ENCODE data around the gene SMARCD3.

The SMARCD3 gene

DNA sequence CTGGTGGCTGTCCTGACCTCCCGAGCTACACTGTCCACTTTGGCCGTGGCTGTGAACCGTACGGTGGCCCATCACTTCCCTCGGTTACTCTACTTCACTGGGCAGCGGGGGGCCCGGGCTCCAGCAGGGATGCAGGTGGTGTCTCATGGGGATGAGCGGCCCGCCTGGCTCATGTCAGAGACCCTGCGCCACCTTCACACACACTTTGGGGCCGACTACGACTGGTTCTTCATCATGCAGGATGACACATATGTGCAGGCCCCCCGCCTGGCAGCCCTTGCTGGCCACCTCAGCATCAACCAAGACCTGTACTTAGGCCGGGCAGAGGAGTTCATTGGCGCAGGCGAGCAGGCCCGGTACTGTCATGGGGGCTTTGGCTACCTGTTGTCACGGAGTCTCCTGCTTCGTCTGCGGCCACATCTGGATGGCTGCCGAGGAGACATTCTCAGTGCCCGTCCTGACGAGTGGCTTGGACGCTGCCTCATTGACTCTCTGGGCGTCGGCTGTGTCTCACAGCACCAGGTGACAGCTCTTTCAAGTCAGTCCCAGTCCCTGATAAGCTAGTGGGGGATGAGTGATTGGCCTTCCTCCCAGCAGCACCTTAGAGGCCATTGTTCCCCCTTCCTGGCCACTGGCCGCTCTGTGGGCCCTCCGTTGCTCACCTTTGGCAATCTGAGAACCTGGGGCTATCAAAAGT is 13.3 kb downstream of the SMARCD3 start:
- no peak for DNase-seq

DNA sequence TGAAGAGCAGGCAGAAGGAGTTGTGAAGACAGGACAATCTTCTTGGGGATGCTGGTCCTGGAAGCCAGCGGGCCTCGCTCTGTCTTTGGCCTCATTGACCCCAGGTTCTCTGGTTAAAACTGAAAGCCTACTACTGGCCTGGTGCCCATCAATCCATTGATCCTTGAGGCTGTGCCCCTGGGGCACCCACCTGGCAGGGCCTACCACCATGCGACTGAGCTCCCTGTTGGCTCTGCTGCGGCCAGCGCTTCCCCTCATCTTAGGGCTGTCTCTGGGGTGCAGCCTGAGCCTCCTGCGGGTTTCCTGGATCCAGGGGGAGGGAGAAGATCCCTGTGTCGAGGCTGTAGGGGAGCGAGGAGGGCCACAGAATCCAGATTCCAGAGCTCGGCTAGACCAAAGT is 14.7 kb downstream of the SMARCD3 start:
- no peak for DNase-seq

DNA sequence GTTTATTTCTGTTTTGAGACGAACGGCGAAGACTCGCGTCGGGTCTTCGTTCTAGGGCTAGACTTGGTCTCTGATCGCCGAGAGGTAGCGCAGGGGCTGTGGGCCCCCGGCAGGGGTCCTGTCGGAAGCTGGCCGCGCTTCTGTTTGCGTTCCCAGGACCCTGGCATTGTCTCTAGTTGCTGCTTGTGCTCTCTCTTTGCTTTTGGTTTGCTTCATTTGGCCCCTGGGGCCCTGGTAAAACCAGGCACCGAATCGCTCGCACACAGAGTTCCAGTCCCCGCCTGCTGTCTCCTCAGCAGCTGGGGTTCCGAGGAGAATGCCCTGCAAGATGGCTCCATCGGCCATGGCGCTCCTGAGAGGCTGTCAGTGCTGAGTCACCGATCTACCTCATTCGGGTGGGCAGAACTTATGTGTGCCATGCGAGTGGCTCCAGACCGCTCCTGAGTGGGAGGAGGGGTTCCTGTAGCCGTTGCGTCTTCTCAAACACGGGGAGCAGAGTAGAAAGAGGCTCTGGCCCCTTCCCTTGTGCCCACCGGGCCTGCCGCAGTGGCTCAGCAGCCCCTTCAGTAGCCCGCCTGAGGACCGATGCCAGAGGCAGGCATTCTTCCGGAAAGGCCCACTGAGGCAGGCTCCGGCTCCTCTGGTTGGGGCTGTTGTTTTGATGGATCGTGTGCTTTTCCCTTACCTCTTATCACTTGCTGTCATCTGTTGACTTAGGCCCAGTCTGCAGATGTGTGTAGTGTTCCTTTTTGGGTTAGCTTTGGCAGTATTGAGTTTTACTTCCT is 15.4 kb downstream of the SMARCD3 start:
- DNase-seq: peak; percentile 67

DNA sequence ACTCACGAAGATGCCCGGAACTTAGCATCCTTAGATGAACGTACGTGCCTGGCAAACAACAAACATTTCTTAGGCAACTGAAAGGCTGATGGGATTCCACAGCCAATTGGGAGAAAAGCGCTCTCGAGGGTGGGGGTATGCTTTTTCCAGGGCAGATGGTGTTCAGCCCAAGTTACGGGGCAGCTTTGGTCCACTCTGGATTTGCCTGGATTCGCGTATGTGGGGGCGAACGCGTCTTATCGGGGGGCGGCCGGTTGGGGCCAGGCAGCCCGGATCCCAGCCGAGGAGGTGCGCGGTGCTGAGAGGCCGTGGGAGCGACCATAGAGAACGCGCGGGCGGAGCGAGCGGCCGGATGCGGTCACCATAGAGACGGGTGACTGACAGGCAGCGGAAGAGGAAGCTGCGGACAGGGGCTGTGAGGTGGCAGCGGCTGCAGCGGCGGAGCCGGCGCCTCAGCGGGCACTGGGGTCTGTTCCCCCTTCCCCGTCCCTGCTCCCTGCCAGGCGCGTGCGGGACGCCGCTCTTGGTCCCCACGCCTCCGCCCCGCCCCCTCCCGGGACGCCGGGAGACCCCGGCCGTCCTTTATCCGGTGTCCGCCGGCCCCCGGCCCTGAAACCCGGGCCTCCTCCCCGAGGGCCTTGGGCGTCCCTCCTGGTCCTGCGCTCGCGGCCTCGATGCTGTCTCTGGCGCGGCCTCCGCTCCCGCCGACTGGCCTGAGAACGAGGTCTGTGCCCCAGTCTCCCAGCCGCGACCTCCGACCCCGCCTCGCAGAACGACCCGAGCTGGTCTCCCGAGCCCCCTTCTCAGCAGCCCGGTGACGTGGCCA is 16.2 kb downstream of the SMARCD3 start, which contains the start of gene CHPF2:
CHPF2 (plus strand) TSS at position 393 of the 826 bp plus-strand sequence. CDS start 1,529 bp downstream, outside the sequence.
- DNase-seq: peak; percentile 55

DNA sequence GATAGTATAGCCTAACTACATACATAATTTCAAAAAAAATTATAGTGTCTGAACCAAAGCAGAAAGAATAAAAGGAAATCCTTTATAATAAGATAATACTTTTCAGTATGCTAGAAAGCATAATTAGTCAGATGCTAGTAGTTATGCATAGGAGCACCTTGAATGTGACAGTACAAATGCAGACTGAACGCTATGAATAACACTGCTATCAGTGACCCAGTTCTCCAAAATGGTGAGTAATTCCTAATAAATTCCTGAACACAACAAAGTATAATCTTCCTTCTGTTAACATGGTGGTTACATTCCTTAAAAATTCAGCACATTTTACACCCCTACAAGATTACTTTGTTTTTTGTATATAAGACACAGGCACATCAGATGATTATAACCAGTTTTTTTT is 17.4 kb downstream of the SMARCD3 start:
- no peak for DNase-seq

DNA sequence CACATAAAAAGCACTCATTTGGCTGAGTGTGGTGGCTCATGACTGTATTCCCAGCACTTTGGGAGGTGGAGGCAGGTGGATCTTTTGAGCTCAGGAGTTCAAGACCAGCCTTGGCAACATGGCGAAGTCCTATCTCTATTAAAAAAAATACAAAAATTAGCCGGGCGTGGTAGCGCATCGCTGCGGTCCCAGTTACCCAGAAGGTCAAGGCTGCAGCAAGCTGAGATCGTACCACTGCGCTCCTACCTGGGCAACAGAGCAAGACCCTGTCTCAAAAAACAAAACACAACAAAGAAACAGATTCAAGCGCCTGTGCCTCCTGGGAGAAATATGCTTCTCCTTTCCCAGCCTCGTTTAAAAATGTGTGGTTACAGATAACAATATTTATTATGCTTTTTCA is 19.2 kb downstream of the SMARCD3 start:
- no peak for DNase-seq

DNA sequence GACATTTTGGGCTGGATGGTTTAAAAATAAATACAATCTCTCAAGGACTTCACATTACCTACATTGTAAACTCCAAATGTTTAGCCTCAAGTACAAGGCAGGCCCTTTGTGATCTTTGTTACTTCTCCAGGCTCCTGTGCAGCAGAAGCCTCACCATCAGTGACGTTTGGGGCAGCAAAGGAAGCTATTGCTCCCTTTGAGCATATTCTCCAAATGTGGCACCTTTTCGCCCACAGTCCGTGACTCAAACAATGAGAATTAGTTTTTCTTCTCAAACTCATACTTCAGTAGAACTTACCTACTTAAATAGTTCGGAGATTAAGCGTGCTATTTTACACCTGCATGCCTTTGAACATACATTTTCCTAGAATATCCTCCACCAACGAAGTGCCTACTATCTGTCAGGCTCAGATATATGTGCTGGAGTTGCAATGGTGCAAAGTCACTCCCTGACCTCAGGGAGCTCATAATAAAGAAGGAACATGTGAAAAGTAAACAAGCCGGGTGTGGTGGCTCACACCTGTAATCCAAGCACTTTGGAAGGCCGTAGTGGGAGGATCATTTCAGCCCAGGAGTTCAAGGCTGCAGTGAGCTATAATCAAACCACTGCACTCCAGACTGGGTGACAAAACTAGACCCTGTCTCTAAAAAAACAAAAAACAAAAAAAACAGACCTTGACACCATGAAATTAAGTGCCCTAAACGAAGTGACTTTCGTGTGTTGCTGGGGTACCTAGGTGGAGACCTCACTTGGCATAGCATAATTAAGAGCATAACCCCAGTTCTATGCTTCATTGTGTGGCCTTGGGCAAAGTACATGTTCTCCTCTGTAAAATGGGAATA is 20.2 kb downstream of the SMARCD3 start:
- DNase-seq: no peak

DNA sequence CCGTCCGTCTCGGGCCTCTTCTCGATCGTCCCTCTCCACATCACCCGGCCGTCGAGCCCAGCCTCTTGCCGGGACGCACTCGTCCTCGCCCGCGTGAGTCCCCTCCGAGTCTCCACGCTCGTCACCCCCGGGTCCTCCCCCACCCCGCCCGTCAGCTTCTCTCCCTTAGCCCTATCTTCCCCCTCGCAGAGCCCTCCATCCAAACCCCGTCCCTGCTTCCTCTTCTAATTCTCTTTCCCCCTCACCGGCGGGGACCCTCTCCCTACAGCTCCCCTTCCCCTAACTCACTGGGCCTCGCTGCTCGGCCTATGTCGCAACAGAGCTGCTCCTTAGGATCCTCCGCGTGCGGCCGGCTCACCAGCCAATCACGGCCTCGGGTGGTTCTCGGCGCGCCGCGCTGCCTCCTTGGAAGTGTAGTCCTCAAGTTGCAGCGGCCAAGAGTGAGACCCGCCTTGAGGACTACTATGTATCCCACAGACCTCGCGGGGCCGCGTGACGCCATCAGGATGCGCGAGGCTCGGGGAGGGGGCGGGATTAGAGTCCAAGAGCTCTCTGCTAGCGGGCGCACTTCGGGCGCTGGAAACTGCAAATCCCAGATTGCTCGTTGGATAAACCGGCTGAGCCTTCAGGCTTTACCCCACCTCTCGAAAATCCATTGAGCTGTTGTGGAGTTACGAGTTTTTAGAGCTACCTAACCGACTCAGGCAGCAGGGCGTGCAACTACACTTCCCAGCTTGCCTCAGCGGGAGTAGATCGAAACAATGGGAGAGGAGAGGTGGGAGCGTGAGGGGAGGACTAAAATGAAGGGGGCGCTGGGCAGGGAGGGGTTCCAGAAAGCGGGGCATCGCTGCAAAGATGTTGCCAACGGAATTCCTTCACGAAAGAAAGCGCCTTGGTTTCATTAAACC is 21.4 kb downstream of the SMARCD3 start, which contains the start of gene ABCF2:
ABCF2 (minus strand) TSS at position 331 of the 908 bp plus-strand sequence. CDS start 747 bp downstream, outside the sequence.
- peak; percentile 94 for DNase-seq

DNA sequence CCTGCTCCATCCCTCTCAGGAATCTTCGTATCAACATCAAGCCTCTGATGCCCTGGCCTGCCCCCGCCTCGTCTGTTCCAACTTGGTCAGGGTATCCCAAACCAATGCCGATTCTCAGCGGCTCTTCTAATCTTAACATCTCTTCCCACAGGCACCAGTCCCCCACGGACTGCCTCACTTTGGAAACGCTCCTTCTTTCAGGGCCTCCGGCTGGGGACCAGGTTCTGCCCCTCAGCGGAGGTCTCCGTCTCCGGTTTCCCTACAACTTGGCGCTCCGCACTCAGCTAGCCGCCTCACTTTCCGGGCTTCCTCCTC is 22.0 kb downstream of the SMARCD3 start:
- DNase-seq: no peak

DNA sequence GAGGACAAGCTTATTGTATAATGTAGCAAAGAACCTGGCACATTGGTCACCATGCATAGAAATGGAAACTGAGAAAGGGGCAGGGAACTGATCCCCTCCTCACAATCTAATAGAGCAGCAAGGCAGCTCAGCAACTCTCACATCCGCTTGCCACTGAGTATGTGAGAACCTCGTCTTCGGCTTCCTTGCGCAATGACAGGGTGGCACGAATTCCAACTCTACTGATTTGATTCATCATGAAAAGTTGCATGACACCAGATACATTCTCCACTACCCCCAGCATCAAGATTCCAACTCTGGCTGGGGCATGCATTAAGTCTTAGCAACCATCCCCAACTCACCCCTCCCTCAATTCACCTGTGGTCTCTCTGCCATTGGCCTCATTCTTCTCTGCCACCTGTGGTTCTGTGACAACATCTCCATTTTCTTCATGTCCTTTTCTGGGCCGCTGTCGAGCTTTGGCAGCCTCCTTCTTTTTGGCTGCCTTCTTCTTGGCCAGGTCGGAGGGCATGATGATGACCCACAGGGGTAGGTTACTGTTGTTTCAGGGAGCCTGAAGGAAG is 22.5 kb downstream of the SMARCD3 start:
- DNase-seq: no peak

DNA sequence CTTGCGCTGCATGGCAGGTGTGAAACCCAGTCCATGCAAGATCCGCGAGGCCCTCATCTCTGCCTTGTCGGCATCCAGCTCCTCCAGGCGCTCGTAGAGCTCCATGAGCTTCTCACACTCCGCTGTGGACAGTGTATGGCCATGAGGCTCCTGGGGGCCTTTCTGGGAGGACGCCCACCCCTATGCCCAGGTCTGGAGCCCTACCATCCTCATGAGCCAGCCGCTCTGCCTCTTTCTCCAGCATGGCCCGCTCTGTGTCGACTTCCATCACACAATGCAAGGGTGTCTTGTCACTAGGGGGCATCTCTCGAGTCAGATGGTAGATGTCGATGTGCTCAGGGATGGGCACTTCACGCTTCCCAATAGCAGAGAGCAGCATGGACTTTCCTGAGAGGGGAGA is 24.8 kb downstream of the SMARCD3 start:
- no peak for DNase-seq

DNA sequence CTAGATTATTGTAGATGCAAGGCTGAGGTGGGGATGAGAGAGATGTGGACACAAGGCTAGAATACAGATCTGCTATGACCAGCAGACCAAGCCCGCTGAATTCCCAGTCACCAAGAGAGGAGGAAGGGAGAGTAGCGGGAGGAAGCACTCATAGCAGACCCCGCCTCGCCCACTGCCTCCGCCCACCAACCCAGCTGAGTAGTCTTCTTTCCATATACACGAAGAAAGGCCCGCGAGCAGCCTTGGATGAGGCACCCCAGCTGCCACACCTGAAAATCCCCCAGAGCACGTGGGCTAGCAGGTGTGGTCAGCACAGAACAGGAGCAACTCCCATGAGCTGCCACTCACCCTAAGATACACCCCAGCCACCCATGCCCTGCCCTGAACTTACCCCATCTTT is 30.3 kb downstream of the SMARCD3 start:
- DNase-seq: no peak

DNA sequence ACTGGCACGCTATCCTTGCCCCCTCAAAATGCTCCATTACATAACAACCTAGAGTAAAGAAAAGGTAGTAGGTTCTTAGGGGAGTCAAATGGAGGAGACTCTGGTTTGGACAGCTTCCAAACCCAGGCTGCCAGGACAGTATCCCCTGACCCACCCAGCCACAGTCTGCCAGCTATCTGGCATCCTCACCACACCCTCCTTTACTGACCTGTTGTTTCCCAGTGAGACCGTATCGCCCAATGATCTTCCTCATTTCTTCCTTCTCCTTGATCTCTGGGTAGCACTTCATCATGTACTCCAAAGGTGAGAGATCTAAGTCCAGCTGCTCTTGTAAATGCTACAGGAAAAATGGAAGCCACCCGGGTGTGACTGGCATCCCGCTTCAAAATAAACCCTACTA is 33.1 kb downstream of the SMARCD3 start:
- DNase-seq: no peak

DNA sequence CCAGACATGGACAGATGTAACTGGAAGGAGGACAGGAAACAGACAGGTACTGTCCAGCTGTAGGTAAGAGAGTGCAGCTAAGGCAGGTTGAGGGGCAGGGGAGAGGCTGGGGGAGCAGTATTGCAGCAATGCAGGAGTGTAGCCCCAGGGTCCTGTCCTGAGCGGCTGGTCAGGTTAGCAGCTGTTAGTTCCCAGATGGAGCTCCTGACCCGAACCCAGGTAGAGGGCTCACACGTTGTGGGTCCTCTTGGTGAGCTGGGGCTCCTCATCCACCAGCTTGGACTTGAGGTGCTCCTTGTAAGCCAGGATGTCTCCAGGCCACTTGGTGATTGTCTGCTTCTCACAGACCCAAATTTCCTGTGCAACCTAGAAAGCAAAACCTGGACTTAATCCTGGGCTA is 34.7 kb downstream of the SMARCD3 start:
- DNase-seq: no peak

DNA sequence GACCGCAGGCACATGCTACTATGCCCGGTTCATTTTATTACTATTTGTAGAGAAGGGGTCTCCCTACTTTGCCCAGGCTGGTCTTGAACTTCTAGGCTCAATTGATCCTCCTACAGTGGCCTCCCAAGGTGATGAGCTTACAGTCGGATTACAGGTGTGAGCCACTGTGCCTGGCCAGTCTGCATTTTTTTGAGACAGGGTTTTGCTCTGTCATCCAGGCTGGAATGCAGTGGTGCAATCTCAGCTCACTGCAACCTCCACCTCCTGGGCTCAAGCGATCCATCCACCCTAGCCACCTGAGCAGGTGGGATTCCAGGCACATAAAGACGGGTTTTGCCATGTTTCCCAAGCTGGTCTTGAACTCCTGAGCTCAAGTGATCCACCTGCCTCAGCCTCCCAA is 35.9 kb downstream of the SMARCD3 start:
- DNase-seq: no peak

DNA sequence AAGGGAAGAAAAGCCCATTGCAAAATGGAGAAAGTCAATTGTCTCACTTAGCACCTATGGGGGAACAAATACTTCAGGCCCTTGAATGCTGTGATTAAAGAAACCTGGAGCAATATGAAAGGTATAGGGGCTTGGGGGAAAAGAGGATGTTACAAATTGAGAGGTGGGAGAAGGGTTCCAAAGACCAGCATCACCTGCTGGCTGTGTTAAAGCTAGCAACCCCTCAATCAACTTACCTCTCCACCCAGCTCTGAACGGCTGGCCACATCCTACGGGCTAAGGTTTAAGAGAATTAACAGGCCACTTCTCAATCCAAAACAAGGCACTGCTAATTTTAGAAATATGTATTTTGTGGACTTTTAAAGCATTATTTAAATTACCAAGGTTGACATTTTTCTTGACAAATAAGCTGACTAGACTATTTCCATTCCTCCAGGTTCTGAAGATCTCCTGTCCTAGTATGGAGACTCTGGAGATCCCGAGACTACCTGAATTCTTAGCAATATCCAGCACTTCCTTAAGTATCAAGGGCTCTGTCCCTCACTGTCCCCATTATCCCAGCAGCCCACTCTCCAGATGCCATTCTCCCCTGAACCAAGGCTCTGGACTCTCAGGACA is 37.2 kb downstream of the SMARCD3 start:
- DNase-seq: no peak

DNA sequence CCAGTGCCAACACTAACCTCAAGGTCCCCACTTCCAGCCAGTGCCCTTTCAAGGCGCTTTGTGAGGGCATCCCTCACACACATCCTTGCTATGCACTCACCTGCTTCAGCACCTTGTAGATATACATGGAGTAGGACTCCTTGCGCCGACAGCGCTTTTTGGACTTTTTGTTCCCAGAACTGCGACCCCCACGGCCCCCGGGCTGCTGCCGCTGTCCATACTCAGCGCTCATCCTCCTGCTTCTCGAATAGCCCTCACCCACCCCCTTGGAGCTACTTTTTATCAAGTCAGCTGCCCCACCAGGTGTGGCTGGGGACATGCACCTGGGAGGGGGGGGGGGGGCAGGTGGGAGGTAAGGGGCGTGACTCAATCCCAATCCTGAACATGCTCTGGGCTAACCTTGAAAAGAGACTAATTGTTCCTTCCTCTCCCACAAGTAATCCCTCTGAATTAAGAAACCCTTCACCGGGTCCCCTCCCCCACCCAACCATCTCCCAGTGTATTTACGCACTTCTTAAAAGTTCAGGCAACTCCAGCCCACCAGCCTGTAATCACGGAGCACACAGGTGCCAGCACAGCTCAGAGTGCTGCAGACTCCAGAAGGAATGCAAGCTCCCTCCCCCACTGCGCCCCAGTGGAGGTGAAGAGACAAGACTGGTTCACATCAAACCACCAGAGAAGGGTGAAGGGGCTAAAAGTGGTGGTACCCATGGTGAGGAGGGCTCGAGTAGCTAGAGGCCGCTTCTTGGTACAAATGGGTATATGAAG is 38.2 kb downstream of the SMARCD3 start, which contains the start of gene H2BK1:
H2BK1 (minus strand) TSS at position 402 of the 768 bp plus-strand sequence; CDS start at position 232, 170 bp downstream.
- no peak for DNase-seq

DNA sequence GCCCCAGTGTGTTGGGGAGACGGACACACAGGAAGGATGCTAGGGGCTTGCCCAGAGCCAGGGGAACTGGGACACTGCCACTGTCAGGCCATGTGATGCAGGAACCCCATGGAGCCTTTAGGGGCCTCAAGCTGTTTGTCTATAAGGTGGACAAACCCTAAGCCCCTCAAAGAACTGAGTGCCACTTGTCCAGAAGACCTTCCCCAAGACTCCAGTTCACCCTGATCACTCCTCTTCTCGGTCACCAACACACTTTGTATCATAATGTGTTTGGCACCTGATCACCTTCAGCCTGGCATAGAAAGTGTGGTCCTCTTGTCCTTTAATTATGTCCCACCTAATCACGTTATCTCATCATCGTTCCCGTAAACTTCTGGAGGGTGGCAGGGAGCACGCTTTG is 38.9 kb downstream of the SMARCD3 start:
- no peak for DNase-seq

DNA sequence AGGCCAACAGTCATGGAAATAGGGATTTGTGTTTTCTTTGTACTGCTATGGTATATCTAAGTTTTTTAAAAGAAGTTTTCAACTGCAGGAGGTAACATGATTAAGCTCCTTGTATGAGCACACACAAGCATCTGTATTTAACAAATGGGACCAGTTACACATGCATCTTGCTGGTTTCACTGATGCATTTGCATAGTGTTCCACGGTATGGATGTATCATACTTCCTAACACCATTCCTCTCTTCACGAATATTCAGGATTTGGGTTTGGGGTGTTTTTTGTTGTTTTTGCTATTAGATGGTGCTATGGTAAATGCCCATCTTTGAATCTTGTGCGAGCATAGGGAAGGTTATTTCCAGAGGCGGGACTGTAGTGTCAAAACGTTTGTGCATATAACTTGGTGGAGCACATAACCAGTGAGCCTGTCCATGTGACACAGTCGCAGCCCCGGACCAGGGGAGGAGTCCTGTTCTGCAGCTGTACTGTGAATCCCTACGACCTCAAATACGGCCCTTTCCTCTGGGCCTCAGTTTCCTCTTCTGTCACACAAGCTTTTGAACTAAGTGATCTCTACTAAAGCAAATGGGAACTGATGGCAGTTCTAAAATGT is 40.1 kb downstream of the SMARCD3 start:
- no peak for DNase-seq
